ENCODE data around the gene PPP2R2C. TPM values are rescaled to one million over a fixed set of nuclear protein-coding genes. Genes with fewer than 3 reads are reported as not detected.

The PPP2R2C gene
- total RNA-seq, 1 donor from 2014 or later, result 46.9 TPM

DNA sequence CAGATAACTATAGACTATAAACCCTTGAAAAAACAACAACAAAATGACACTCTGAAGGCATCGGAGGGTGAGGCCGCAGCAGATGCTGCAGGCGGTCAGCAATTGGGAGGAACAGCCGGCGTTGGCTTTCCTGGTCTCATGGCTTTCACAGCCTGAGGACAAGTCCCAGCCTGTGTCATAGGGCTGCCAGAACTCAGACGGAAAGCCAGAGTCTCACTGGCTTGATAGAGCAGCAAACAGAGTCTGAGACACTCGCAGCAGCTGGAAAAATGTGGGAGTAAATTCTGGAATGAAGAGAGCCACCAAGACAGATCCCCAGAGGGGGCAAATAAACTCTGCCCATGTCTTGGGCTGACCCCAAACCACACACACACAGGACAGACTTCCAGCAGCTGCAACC, 86.3 kb downstream of the PPP2R2C start:
- FAIRE-seq, result no peak

DNA sequence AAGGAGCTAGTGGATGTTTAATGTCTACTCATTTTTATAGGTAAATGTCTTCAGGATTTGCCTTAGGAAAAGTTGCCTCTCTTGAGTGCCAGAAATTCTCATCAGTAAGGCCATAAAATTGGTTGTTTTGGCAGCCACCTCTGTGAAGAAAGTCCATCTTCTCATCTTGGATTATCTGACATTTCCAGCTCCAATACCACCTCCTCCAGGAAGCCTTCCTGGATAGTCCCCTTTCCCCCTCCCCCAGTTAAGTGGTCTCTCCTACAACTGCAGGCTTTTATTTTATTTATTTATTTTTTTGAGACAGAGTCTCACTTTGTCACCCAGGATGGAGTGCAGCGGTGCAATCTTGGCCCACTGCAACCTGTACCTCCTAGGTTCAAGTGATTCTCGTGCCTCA, 87.1 kb downstream of the PPP2R2C start:
- FAIRE-seq, result no peak
- DNase-seq (ENCODE audit: low spot score in 2 of 2), result no peak

More for the DNA sequence above, 86.3 kb downstream of the PPP2R2C start:
- no peak for DNase-seq (ENCODE audit: low spot score in 2 of 2)

DNA sequence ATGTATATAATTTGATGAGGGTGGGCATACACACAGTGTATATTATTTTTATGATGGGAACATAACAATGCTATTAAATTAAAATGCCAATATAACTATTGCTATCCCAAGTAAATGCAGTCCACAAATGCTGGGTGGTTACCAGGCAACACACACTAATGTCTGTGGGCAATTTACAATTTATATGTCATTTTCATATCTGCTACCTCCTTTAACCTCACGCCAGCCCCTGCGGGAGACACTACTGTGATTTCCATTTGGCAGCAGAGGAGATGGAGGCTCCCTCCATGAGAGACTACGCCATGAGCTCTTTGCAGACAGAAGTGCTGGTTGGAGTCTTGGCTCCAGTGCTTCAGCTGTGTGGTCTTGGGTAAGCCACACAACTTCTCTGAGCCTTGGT, 87.9 kb downstream of the PPP2R2C start:
- no peak for DNase-seq (ENCODE audit: low spot score in 2 of 2)
- no peak for FAIRE-seq

DNA sequence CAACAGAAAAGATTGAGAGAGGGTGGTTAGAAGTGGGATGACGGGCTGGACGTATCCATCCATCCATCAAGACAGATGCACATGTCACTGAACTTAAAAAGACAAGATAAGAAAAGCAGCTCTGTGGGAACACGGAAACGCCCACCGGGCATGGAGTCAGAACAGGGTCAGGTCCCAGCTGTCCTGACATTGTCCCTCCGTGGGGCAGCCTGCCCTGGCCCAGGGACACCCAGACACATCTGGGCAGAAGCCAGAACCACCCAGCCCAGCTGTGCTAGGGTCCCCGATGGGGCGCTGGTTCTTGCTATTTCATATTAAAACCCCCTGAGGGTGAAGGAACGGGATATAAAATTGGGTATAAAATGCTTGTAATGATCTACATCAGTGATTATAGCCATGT, 88.5 kb downstream of the PPP2R2C start:
- DNase-seq (ENCODE audit: low spot score in 2 of 2) (no peak), FAIRE-seq (no peak)

DNA sequence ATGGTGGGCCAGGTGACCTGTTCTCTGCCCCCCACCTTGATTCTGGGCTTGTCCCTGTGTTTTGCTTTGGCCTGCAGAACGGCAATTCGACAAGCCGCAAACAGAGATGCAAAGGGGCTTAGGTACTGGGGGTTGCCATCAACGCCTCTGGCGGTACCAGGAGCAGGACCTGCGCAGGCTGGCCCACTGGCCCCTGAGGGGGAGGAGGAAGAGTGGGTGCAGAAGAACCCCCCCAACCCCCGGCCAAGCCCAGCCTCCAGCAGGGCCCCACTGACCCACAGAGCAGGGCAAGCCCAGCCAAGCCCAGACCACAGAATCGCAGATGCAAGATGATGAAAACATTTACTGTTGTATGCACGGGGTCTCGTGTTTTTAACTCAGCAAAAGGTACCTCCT, 89.4 kb downstream of the PPP2R2C start:
- DNase-seq (ENCODE audit: low spot score in 2 of 2) (no peak), FAIRE-seq (no peak)

DNA sequence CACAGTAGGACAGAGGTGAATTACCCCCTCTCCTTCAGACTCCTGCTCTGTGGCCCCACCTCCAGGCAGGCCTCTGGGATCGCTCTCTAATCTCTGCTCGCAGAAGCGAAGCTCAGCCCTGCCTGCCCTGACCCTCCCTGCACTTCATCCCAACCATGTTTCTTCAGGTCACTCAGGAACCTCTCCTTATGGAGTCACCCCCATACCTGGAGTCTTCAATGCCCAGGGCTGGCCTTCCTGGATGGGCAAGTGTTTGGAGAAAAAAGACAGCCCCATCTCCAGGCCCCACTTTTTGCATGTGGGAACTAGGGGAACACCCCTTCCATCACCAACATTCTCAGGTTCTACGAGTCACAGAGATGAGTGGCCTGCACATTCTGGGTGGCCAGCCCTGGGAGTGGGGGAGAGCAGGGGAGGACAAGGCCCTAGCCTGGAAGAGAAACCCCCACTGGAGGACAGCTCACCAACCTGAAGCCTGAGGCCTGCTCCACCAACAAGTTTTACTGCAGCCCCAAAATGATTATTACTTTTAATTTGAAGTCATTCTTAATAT, 90.8 kb downstream of the PPP2R2C start:
- DNase-seq (ENCODE audit: low spot score in 2 of 2) (no peak), FAIRE-seq (no peak)

DNA sequence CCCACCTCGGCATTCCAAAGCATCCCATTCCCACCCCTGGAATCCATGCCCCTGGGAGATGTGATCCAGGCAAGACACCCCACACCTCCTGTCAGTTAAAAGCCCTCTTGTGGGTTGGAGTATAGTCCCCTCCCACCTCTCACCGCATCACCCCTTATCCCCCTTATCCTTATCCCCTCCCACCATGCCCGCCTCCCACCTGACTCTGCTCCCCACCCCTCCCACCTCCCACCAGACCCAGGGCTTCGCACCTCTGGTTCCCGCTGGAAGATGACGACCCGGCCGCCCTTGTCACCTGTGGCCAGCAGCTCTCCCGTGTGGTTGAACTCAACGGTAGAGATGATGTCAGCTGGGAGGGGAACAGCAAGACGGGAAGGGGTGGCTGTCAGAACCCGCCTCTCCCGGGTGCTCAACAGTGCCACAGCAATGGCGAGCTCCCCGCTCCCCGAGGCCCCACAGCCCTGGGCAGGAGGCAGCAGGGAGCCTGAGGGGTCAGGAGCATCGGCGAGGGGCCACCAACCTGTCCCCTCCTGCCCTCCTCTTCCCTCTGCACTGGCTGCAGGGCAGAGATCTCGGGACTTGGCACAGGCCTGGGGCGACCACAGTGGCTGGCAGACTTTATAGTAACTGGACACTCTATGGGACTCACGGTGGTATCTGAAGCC, 91.5 kb downstream of the PPP2R2C start:
- DNase-seq (ENCODE audit: low spot score in 2 of 2) (no peak), FAIRE-seq (no peak)

DNA sequence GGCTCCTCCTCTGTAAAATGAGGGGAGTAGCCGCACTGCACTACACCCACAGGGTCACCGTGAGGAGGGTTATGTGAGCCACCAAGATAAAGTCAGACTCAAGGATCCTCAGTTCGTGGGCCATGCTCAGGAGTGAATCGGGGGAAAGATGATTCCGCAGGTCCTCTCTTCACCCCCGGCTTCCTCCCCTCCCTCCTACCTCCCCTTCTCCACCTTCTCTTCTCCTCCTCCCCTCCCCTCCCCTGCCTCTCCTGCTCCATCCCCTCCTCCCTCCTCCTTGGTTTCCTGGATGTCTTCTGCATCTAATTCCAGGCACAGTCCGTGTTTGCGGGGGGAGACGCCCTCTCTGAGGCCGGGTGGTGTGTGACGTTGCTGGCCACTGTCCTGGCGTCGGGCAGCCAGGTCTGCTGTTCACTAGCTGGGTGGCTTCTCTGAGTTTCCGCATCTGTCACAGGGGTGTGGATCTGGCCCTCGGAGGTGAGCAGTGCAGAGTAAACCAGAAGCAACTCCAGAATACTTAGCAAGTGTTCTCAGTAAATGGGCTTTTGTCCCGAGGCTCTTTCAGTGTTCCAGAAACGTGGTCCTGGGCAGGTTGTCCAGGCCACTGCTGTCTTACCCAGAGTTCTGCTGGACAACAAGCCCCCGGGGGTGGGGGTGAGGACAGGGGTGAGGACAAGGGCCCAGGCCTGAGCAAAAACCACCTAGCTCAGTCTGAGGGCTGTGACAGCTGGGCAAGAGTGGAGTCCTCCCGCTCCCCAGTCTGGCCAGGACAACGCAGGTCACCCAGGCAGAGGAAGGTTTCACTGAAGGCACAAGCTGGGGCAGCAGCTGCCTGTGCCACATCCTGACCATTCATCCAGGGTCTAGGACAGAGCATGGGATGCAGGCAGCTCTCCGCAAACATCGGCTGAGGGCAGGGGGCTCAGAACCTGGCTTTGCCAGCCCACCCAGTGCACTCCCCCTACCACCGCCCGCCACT, 92.4 kb downstream of the PPP2R2C start:
- FAIRE-seq (no peak), DNase-seq (ENCODE audit: low spot score in 2 of 2) (no peak)

DNA sequence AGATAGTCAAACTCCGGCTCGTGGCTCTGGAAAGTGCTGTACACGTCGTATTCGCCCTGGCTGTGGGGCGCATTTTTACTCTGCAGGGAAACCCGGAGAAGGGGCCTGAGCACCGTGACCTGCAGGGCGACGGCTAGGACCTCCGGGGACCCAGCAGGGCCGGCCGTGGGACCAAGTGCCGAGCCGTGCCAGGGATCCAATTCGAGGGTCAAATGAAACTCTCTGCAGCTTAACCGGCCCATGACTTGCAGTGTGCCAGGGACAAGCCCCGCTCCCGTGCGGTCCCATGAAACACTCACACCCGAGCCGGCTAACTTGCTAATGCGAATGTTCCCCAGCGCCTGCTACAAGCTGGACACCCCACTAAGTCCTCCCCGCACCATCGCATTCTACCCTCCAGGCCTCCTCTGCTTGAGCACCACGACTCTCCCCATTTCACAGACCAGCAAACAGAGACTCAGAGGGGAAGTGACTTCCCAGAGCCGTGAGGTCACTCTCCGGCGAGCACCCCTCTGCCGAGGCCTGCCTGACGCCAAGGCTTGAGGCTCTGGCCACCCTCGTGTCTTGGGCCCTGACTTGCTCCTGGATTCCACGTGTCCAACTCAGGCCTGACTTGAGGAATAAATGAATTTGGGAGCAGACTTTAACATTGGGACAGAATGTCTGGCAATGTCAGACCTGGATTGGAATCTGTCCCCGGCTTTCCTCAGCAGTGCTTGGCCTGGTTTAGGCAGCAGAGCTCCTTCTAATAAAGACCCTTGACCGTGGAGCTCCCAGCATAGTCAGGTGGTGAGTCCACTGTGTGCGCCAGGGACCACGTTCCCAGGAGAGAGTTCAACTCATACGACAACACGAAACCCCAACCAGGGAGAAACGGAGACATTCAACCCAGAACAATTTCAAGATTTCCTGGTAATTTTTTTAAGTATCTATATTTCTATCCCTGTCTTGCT, 93.6 kb downstream of the PPP2R2C start:
- FAIRE-seq (no peak), DNase-seq (ENCODE audit: low spot score in 2 of 2) (no peak)

DNA sequence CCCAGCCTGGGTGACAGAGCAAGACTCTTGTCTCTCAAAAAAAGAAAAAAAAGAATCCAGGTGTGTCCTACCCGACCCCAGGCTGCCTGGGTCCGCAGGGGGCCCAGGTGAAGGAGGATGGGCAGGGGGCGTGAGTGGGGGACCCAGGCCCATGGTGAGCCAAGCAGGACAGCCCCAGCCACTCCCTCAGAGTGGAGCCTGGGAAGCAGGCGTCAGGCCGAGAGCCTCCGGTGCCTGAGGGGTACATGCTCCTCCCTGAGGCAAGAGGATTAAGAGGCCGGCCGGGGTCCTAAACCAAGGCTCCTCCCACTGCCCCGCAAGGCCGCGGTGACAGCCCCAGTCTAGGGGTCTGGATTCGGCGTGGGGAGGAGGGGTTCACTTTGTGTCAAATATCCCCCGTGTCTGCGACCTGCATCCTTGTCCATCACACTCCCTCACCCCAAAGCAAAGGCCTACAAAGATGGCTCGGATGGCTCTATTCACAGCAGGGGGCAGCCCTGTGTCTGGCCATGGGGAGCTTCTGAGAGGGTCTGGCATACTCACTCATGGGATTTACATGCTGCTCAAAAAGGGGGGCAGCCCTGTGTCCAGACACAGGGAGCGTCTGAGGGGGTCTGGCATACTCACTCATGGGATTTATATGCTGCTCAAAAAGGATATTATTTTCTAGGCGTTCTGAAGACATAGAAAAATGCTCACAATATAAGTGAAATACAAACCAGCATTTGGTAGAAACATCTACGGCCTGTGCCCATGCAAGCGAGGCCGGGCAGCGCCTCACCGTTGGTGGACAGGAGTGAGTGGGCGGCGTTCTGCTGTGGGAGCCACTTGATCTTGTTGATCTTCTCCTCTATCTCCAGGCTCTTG, 94.6 kb downstream of the PPP2R2C start:
- FAIRE-seq, result no peak

DNA sequence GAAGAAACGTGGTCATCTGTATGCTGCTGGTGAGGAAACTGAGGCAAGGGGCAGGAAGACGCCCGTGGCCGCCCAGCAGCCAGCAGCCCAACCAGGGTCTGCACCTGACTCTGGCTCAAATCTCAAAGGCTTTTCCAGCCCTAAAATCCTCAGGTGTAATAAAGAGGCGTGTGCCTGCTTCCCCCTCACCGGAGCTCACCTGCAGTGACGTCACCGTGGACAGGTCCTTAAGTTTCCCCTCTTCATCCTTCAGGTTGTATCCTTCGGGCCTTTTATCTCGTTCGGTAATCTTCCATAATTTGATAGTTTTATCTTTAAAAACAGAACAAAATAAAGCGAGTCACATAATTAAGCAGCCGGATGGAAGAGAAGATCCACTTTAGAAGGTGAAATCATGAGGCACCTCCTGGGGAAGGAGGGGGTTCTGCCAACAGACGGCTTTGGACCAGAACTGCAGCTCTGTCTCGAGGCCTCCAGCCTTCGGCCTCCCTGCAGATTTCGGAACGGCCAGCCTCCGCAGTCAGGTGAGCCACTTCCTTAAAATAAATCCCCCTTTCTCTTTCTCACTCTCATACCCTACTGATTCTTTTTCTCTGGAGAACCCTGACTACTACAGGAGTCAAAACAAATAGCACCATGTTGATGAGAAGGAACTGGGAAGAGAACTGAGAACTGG, 96.7 kb downstream of the PPP2R2C start:
- FAIRE-seq, result no peak
- DNase-seq (ENCODE audit: low spot score in 2 of 2), result no peak

More for the DNA sequence above, 94.6 kb downstream of the PPP2R2C start:
- DNase-seq (ENCODE audit: low spot score in 2 of 2), result no peak

DNA sequence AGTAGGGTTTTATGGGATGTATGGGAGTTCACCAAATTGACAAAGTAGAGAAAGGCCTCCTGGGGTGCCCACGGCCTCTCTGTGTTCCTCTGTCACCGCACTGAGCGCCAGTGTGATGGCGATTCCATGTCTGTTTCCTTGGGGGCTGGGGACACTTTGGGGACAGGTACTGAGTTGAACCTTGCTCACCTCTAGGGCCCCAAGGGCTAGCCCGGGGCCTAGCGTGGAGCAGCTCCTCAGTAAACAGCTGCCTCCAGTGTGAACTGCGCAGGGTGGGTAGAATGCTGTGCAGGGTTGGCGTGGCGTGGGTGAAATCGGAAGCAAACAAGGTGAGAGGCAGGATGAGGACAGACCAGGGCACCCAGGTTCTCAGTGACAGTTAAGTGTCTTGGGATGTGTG, 97.8 kb downstream of the PPP2R2C start:
- DNase-seq (ENCODE audit: low spot score in 2 of 2), result no peak
- no peak for FAIRE-seq

DNA sequence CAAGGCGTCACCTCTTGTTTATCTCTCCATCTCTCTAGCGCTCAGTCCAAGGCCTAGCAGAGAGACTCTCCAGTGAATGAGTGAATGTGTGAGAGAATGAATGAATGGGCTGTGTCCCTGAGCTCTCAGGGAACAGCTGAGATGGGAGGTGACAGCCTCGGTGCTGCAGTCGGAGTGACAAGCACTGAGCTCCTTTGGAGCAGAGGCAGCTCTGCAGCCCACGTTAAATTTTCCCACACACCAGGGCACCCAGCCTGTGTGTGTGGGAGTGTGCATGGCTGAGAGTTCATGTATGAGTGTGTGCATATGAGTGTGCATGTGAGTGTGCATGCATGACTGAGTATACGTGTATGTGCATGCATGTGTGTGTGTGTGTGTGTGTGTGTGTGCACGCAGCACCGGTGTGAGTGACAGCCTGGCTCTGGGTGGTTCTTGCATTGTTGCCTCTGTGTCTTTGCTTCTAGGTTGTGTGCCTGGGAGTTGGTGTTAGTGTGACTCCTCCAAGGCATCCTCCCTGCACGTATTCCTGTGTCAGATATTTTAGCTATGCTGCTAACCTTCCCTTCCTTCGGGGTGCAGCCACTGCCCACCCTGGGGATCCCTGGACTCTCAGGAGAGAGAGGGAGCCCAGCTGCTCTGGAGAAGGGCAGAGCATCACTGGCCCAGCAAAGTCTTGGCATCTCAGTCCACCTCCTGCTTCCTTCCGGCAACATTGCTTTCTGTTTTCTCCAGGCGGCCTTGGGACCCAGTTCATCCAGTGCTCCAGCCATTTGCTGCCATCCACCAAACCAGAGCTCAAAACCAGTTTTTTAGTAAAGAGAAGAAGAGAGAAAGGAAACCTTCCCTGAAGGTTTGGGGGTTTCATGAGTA, 98.6 kb downstream of the PPP2R2C start:
- no peak for FAIRE-seq
- no peak for DNase-seq (ENCODE audit: low spot score in 2 of 2)

DNA sequence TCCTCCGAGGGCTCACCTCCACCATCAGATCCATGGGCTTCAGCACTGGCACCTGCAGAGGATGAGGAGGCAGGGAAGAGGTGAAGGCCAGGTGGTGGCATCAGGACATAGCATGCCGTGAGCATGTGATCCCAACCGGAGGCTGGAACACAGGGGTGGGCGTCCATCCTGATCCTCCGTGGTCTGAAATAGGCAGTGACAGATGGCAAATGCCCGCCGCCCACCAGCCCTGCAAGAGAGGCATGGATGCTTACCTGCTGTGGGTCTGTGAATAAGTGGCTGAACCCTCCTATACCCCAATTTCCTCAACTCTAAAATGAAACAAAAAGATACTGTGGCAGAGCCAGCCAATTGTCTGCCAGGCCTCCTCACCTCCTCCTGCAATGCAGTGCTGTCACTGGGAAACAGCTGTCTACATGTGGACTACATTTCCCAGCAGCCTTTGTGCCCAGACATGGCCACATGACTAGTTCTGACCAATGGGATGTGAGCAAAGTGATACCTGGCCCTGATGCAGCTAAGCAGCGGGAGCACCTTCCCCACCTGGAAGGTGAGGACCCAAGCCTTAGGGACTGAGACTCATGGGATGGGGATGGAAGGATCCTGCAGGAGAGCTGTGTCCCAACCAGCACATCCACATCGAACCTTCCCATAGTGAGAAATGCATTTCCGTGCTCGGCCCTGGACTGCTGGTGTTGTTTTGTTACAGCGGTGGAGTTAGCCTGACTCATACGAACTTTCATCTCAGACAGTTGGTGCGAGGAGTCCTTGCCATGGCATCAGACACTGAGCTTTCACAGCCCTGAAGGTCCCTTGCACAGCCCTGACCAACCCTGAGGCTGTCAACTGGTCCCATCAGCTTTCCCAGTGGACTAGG, 99.5 kb downstream of the PPP2R2C start:
- DNase-seq (ENCODE audit: low spot score in 2 of 2), result peak in 1 of 2 donors; percentile 51
- no peak for FAIRE-seq

DNA sequence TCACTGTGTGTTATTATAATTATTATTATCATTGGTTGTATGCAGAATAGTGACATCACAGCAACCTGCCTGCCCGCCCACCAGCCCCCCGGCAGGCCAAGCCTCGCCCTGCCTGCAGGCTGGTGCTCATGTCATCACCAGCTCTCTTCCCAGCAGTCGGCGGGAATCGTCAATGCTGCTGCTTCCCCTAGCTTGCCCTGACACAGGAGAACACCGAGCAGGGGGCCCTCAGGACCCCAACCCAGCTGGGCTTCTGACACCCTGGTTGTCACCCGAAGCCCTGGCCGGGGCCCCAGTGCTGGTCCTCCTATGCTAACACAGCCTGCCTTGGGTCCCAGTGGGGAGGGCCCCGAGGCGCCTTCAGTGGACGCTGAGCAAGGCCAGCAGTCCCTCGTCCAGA, 100.6 kb downstream of the PPP2R2C start:
- FAIRE-seq, result no peak
- DNase-seq (ENCODE audit: low spot score in 2 of 2), result no peak

DNA sequence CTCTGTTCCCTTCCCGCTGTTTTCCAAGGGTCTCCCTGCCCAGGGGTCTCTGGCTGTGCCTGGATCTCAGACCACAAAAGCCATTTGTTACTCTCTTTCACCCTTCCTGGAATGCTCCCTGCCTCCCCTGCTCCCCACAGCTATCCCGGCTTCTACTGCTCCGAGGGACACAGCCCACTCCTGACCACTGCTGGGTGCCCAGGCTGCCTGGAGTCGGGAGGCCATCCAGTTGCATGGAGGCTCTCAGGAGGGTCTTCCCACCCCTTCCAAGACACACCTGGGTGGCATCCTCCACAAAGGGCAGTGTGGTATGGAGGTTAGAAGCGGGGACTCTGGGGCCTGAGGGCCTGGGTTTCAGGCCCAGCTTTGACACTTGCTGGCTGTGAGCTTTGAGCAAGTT, 101.1 kb downstream of the PPP2R2C start:
- FAIRE-seq (no peak), DNase-seq (ENCODE audit: low spot score in 2 of 2) (no peak)
